ENCODE data around the gene RPL6.

DNA sequence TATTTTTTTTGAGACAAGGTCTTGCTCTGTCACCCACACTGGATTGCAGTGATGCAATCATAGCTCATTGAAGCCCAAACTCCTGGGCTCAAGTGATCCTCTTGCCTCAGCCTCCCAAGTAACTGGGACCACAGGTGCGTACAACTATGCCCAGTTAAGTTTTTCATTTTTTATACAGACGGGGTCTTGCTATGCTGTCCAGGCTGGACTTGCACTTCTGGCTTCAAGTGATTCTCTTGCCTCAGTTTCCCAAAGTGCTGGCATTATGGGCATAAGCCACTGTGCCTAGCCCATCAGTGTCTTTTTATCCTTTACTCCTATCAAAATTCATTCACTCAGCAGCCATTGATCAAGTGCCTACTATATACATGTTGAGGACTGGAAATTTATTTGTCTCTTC lies 18.4 kb upstream of the RPL6 start:
- TF ChIP-seq CTCF (IDR thresholded peaks at IDR 0.05) (no peak), POLR2A (IDR thresholded peaks at IDR 0.05) (no peak)
